Activated T-helper 1 cell treated with Interleukin-2 at 50 U/mL for 16 hours (primary cell): ENCODE results near the gene POGLUT3.

ENCODE experiments used
- DNase-seq: peaks from one replicate; pipeline ENCODE4 v3.0.0-alpha.2; 2020; ENCODE audit warnings: low read depth

Gene POGLUT3

DNA sequence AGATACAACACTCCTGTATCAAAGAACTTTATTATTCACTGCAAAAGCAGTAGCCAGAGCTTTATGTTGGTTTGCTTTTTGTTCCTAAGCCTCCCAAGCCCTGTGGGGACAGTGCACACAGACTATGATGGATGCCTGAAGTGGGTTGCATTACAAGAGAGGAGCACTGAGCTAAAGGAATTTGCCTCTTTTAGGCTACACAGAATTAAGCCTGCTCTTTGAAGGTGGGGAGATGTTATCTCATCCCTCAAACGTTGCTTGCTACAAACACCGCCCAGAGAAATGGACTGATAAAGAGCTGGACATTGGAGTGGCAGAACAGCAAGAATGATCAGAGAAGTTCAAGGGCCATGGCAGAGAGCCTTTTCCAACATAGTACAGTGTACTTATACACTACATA, 2.5 kb upstream of the POGLUT3 start:
- no peak for DNase-seq

DNA sequence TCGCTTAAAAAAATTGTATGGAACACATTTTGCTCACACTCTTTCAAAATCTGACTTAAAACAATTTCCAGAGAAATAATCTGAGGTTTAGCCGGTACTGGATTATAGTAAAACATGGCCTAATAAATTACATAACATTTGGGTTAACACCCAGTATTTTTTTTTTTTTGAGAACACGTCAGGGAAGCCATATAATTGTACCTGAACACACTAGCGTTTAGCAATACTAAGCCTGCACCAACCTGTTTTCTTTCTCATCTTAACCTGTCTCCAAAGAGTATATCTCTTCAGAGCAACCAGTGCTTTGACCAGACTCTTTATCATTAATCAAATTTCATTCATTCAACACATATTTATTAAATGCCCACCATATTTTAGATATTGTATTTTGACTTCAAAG, 2.0 kb upstream of the POGLUT3 start:
- no peak for DNase-seq

DNA sequence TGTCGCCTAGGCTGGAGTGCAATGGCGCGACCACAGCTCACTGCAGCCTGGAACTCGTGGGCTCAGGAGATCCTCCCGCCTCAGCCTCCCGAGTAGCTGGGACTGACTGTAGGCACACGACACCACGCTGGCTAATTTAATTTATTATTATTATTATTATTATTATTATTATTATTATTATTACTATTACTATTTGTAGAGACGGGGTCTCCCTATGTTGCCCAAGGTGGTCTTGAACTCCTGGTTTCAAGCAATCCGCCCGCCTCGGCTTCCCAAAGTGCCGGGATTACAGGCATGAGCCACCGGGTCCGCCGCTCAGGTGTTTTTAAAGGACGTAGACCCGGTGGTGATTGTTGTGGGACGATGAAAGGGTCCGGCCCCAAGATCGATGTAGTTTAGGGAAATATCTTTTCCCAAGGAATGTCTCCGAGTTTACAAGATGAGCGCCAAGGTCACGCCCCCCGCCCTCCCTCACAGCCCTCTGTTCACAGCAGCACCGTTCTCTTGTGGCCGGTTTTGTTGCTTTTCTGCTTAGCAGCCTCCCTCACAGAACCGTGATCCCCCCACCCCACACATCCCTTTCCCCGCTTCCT, 728 bp upstream of the POGLUT3 start:
- DNase-seq: no peak

DNA sequence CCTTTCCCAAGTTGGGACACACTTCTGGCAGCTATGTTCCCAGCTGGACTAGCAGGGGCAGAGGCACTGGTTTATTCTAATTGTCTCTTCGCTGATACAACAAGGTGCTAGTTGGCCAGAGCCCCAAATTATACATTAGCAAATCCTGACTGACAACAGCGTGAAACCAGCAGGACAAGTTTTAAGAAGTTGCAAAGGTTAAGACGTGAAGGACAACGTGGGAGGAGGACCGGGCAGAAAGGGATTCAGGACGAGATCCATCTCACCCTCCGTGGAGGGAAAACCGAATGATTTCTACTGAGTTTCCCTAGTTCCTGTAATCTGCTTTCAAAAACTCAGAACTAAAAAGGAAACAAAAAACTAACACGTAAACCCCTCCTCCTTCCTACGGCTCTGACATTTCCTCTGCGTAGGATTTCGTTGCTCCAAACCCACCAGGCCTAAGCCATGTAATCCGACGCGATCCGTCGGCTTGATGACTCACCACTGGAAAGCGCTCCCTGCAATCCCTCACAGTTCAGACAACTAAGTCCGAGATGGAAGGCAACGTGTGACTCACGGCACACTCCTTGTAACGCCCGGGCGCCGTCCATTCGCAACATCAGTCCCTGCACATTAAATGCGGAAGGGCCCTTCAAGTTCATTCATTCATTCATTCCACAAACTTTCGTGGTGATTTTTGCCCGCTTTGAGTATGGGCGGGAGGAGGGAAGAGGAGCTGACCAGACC, 703 bp downstream of the POGLUT3 start:
- peak; percentile 53 for DNase-seq

DNA sequence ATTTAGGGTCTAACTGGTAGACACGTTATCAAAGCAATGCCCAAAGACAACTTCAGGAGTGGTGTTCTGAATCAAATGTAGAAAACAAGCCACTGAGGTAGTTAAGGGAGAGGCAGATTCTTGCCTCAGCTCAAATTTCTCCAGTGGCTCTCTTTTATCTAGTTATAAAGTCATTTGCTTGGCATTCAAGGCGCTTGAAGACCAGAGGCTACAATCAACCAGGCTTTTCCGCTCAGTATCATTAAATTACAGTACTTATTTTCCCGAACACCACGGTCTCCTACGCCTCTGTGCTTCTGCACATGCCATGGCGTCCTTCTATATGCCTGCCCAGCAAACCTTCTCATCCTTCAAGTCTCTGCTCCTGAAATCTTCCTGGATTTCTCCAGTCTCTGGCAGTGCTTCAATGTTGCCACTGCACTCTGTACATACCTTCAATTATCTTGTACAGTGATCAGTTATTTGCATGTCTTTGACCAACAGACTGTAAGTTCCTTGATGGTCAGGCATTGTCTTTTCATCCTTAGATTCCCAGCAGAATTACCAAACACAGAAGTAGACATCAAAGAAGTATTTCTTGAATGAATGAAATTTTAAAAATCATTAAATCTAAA, 1.4 kb downstream of the POGLUT3 start:
- DNase-seq: no peak

DNA sequence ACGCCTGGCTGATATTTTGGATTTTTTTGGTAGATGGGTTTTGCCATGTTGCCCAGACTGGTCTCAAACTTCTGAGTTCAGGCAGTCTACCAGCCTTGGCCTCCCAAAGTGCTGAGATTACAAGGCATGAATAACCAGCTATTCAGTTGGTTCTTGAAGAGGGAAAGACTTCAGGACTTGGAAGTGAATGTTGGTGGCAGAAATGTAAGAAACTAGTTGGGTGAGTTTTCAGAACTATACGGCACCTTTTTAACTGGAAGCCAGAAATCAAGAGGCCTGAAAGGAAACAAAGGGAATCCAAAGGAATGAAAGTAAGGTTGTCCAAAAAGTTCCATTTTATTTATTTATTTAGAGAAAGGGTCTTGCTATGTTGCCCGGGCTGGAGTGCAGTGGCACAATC, 2.9 kb downstream of the POGLUT3 start:
- DNase-seq: no peak

DNA sequence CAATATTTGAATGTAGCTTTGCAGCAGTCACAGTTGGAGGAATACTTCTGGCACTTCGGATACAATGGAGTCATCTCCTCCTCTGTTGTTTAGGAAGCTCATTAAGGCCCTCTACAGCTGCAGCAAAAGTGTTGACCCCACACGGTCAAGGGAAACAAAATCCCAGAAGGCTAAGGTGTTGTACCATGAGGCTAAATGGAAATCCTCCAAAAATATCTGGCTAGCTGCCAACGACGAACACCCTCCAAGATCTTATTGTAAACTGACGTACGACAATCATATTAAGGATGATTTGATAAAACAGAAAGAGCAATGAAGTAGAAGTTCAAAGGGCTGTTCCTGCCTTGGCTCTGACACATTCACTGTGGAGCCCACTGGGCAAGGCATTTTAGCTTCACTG, 4.0 kb downstream of the POGLUT3 start:
- DNase-seq: no peak

DNA sequence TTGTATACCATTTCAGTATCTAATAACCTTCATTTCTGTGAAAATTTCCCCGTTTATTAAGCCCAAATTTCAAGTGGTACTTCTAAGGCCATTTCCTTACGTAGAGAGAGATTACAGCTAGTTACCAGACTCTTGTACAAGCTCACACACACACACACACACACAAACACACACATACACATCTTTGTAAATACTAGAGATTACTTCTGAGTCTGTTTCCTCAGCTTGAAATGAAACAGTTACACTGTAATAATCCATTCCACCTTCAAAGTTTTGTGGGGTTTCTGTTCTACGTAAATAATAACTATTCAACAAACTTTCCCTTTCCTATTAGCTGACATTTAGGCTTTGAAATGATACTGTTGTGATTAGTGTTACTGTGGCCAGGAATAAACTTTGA, 6.2 kb downstream of the POGLUT3 start:
- DNase-seq: no peak

DNA sequence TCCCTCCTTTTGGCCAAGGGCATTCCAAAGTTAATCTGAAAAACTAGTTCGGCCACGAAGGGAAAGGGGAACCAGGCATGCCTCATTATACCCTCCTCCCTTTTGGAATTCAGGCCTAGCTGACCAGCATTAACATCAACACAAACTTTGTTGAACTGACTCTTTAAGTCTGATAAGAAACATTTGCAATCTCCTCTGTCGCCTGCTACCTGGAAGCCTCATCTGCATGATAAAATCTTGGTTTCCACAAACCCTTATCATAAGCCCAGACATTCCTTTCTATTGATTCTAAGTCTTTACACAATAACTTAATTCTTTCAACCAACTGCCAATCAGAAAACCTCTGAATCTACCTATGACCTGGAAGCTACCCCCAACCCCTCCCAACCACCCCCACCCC, 11.4 kb downstream of the POGLUT3 start:
- DNase-seq: no peak

DNA sequence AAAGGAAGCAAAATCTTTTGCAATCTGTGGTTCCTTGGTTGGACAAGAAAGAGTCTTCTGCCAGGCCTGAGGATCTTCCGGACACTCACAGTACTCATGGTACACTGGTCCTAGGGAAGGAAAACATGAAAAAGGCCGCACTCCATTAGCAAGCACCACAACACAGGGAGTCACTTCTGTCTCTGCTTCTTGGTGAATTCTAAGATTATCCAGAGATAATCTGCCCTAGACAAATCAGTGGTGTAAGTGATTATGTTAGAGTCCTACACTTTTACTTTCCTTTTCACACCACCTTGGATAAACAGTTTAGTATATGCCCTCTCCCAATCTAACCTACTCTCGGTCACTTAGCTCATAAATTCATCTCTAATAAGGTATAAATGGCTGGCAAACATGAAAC, 11.9 kb downstream of the POGLUT3 start:
- DNase-seq: no peak

DNA sequence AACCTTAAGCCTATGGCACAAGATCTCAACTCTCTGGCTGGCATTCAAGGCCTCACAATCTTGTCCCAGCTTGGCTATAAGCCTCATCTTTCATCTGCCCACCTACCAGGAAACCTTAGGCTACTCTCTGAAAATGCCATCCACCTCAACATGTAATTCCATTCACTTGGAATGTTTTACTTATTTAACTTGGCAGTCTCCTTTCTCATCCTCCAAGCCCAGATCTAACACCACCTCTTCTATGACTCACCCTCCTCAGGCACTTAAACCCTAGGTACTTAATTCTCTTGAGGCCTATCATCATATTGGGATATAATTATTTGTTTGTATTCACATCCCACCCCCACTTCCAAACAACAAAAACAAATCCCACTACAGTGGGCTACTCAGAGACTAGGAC, 15.0 kb downstream of the POGLUT3 start:
- DNase-seq: no peak

DNA sequence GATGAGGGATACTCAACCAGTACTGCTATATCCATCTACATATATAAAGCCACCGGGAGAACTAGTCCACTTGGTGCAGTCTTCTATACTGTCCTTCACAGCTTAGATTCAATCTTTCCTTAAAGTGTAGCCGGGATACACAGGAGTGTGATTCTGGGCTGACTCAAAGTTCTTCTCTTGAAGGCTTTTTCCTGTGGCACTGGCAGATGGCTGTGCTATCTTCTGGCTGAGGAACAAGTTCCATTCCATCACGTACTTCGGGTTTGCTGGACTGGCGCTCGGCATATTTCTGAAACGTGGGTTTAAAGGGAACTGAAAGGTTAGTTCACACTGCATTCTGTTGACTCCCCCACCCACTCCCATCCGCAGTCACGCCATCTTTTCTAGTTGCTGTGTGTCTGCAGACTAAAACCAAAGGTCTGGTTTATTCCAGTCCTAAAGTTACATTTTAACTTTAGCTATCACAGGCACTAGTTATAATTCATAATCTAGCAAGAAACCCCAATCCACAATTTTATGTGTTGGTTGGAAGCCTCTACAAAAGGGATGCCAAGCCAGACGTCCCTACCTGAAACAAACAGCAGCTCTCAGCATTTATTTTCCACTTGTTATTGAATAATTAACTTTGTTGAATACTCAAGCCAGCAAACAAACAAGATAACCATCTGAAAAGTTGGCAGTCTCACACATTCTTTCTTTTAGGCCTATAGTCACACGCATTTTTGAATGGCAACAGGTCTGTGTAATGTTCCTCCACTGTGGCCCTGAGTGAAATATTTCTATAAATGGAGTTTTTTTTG, 23.3 kb downstream of the POGLUT3 start:
- DNase-seq: no peak

DNA sequence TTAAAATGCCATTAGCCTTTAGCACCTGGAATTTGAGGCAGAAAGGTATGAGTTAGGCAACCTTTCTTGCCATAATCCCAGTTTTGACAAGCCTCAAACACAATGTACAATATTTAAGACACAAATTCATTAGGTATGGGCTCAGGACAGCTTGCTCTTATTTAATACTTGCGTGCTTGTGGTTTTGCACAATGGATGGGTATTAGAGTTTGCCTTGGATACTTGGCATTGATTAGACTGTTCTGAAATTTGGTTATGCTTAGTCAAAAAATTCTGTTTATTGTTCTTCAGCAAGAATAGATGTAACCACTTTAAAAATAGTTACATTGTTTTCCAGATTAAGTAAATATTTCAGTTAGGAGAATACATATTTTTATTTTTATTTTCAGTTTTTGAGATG, 25.5 kb downstream of the POGLUT3 start:
- DNase-seq: no peak

DNA sequence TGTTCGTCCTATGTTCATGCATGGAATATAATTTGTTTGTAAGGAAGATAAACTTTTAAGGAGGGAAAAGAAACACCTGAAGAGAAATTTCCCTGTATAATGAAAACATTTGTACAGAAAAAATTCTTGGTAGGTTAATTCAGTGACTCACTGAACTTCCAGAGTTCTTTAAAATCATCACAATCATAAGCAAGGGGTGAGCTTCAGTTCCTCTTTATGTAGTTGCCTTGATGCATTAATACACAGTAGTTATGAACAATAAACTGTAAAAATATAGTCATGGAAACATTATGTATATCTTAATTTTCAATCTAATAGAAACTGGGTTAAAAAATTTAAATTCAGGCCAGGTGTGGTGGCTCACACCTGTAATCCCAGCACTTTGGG, 29.7 kb downstream of the POGLUT3 start:
- no peak for DNase-seq

DNA sequence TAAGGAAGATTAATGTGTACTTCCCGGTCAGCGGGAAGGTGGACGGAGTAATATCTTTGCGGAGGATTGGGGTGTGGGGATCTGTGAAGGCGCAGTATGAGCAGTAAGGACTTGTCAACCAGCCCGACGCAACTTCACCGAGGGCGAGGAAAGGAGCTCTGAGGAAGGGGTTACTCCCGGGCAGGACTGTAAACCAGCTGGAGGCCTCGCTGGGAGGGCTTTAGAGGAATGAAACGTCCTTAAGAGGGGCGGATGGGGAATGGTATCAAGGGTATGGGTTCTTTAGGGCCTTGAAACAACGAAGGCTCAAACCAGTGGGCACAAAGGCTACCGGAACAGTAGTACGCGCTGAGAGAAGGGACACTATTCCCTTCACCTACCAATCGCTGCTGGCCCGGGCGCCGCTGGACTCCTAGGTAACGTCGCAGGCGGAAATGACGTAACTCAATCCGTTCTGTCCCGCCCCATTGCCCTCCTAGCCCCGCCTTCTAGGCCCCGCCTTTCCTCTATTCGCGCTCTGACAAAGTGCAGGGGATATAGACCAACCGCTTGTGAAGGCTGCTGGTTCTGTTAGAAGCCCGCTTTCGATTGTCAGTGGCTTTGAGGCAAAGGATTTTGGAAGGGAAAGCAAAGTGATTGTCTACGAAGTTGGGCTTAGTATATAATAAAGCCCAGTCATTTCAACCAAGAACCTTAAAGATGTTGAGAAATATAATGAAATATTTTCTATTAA, 30.9 kb downstream of the POGLUT3 start, which contains the start of gene C11orf65:
Gene C11orf65 (minus strand): TSS at position 439 of the 733 bp plus-strand sequence. CDS start 5,970 bp downstream, outside the sequence.
- peak; percentile 89 for DNase-seq

DNA sequence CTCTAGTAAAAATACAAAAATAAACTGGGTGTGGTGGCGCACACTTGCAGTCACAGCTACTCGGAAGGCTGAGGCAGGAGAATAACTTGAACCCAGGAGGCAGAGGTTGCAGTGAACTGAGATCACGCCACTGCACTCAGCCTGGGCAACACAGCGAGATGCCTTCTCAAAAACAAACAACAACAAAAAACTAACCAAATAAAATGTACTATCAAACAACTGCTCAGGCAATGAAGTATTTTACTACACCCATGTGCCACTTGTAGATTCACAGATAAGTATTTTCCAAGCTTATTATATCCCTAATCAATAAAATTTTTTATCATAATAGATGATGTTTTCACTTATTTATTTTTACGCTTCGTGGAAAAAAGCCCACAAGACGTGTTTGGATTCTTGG, 31.8 kb downstream of the POGLUT3 start:
- DNase-seq: no peak

DNA sequence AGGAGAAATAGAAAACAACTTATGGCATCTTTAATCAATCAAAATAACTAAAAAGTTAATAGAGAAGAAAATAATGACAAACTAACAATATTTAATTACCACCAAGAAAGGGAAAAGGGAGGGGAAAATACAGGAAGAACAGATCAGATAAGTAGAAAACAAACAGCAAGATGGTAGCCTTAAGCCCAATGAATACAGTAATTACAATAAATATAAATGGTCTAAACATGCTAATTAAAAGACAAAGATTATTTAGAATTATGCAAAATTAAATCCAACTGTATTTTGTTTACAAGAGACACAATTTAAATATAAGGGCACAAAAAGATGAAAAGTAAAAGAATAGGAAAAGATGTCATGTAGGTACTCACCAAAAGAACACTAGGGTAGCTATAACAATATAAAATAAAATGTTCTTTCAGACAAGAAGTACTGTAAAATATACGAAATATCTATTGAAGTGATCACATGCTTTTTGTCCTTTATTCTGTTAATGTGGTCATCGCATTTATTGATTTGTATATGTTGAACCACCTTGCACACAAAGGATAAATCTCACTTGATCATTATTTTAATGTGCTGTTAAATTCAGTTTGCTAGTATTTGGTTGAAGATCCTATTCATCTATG, 44.9 kb downstream of the POGLUT3 start:
- DNase-seq: no peak
